Naive thymus-derived CD4-positive, alpha-beta T cell (primary cell): ENCODE measurements around the gene ARHGAP5. TPM values are rescaled to one million over a fixed set of nuclear protein-coding genes. Genes with fewer than 3 reads are reported as not detected.
"Not testable (repeated sequence)": the region's sequence is repeated elsewhere in the genome, so short reads cannot be mapped to it uniquely, and the experiment has no call there.

ENCODE experiments used
- ATAC-seq: fragments of 150-1000 bp; cut with Tn5 transposase; 2 replicates; pipeline ENCODE4 v1.10.0; 2021; ENCODE audit warnings: mild to moderate bottlenecking, moderate library complexity
- CTCF ChIA-PET: fragments of 350-600 bp; sonication (Branson Sonifier 250); formaldehyde crosslinking; loops from one replicate; lab custom pipeline; 2021; ENCODE audit warnings: antibody characterized with exemption; lab: Charles Lee
- POLR2A ChIA-PET: fragments of 350-600 bp; sonication (Branson Sonifier 250); formaldehyde crosslinking; loops from one replicate; lab custom pipeline; 2021; ENCODE audit warnings: antibody characterized with exemption, inconsistent platforms; lab: Charles Lee
- DNase-seq, 9 donors: peaks; one replicate each; pipeline versions ENCODE4 v3.0.0 to v3.0.0-alpha.2; 2020 to 2022; ENCODE audit warnings: mixed read lengths in 1 of 9
- H3K27ac ChIP-seq: one replicate; pipeline ENCODE4 v1.7.0; 2013; ENCODE audit warnings: mild to moderate bottlenecking, low read depth, low read length, moderate library complexity
- H3K27me3 ChIP-seq, 2 donors: one replicate each; pipeline ENCODE4 v1.7.0; 2013; ENCODE audit warnings: low read length in 2 of 2, mild to moderate bottlenecking in 2 of 2, moderate library complexity in 2 of 2; ENCODE audit not compliant: control insufficient read depth in 2 of 2, insufficient read depth in 2 of 2
- H3K36me3 ChIP-seq, 3 experiments: 1 replicate in 2 of 3; 2 replicates in 1 of 3; pipeline ENCODE4 v1.7.0; 2013; ENCODE audit warnings: low read length in 3 of 3, mild to moderate bottlenecking in 3 of 3, moderate library complexity in 1 of 3; ENCODE audit not compliant: insufficient read depth in 3 of 3, control insufficient read depth in 2 of 3
- H3K4me1 ChIP-seq, 2 donors: one replicate each; pipeline ENCODE4 v1.7.0; 2013; ENCODE audit warnings: low read length in 2 of 2, mild to moderate bottlenecking in 2 of 2, moderate library complexity in 1 of 2; ENCODE audit not compliant: control insufficient read depth in 2 of 2, insufficient read depth in 2 of 2
- H3K4me3 ChIP-seq: 2 replicates; pipeline ENCODE4 v1.7.0; 2013; ENCODE audit warnings: mild to moderate bottlenecking, low read length
- H3K9me3 ChIP-seq, 3 experiments: 1 replicate in 2 of 3; 2 replicates in 1 of 3; pipeline ENCODE4 v1.7.0; 2013; ENCODE audit warnings: low read length in 3 of 3; ENCODE audit not compliant: control insufficient read depth in 2 of 3
- H3K27ac Mint-ChIP-seq, 9 donors: one replicate each; pipeline ENCODE4 v1.8.0; 2020 to 2022; ENCODE audit warnings: mixed read lengths in 9 of 9, mild to moderate bottlenecking in 8 of 9, moderate library complexity in 5 of 9, inconsistent platforms in 2 of 9
- H3K27me3 Mint-ChIP-seq, 5 donors: one replicate each; pipeline ENCODE4 v1.8.0; 2021 to 2022; ENCODE audit warnings: mixed read lengths in 5 of 5, mild to moderate bottlenecking in 1 of 5
- H3K36me3 Mint-ChIP-seq, 5 donors: one replicate each; pipeline ENCODE4 v1.8.0; 2020 to 2022; ENCODE audit warnings: mixed read lengths in 5 of 5, mild to moderate bottlenecking in 3 of 5, inconsistent platforms in 1 of 5
- H3K4me1 Mint-ChIP-seq, 7 donors: one replicate each; pipeline ENCODE4 v1.8.0; 2020 to 2022; ENCODE audit warnings: mixed read lengths in 7 of 7, mild to moderate bottlenecking in 3 of 7, inconsistent platforms in 1 of 7
- H3K4me3 Mint-ChIP-seq, 10 donors: one replicate each; pipeline ENCODE4 v1.8.0; 2020 to 2022; ENCODE audit warnings: mild to moderate bottlenecking in 10 of 10, mixed read lengths in 10 of 10, moderate library complexity in 6 of 10, inconsistent platforms in 2 of 10
- H3K9me3 Mint-ChIP-seq, 11 donors: one replicate each; pipeline ENCODE4 v1.8.0; 2020 to 2022; ENCODE audit warnings: mixed read lengths in 11 of 11, mild to moderate bottlenecking in 4 of 11, inconsistent platforms in 1 of 11, moderate library complexity in 1 of 11
- intact Hi-C, 2 donors: fragments of 100-400 bp; cut with micrococcal nuclease; formaldehyde crosslinking; loops; one replicate each; pipeline ENCODE4 v1.15.1; 2023
- polyA plus RNA-seq, 2 donors: library from polyadenylated mRNA; unstranded; fragments of 300-500 nt; fragmentation: Illumina TruSeq; gene quantifications; one replicate each; pipeline ENCODE4 v1.2.3, GENCODE V29; 2021
- total RNA-seq, 6 experiments: library from RNA in 5 of 6; stranded (reverse) in 5 of 6; gene quantifications; 1 replicate in 5 of 6; 2 replicates in 1 of 6; pipeline ENCODE4 v1.2.3 and lab custom pipeline; 2021 to 2026

The ARHGAP5 gene
- total and polyA plus RNA-seq, 7 experiments from 2014 or later = 26.6 to 98.2 (median 51.4) TPM

- Mint-ChIP-seq H3K4me3 (peak overlapping the region in 1 of 10 donors; percentile 11), H3K4me1 (peaks cover 0 to 29% (median 26%) of the 10 kb centered on the region in 7 donors), H3K27ac (peak overlapping the region in 1 of 9 donors; percentile 6), H3K9me3 (peaks cover 0 to 25% (median 10%) of the 10 kb centered on the region in 11 donors), H3K36me3 (peaks cover 6 to 75% (median 64%) of the 10 kb centered on the region in 5 donors), H3K27me3 (no peaks in the 10 kb centered on the region)
- ATAC-seq (no peak), DNase-seq (no peak)
- no peak overlapping the region for H3K4me3 ChIP-seq
- intact Hi-C loops = no loop called here
- CTCF ChIA-PET = no interaction called here
- H3K27me3 ChIP-seq = no peaks in the 10 kb centered on the region
- peaks cover 0 to 6% (median 0%) of the 10 kb centered on the region in 3 experiments for H3K36me3 ChIP-seq
- H3K9me3 ChIP-seq = no peaks in the 10 kb centered on the region
- no peak overlapping the region for H3K27ac ChIP-seq
- no peaks in the 10 kb centered on the region for H3K4me1 ChIP-seq
- POLR2A ChIA-PET = no interaction called here
These were observed 51.6 kb downstream of the ARHGAP5 start for GRCh38 chr14:32128703-32129102.

- no peaks in the 10 kb centered on the region for H3K9me3 ChIP-seq
- H3K27me3 ChIP-seq = no peaks in the 10 kb centered on the region
- H3K36me3 ChIP-seq = peaks cover 0 to 6% (median 0%) of the 10 kb centered on the region in 3 experiments
- CTCF ChIA-PET = no interaction called here
- peaks cover 0 to 25% (median 10%) of the 10 kb centered on the region in 11 donors for H3K9me3 Mint-ChIP-seq
- no peaks in the 10 kb centered on the region for H3K4me1 ChIP-seq
- no peak for ATAC-seq
- H3K4me1 Mint-ChIP-seq = peaks cover 0 to 25% (median 22%) of the 10 kb centered on the region in 7 donors
- no peak overlapping the region for H3K4me3 Mint-ChIP-seq
- H3K27me3 Mint-ChIP-seq = no peaks in the 10 kb centered on the region
- no peak overlapping the region for H3K4me3 ChIP-seq
- H3K27ac Mint-ChIP-seq = peak overlapping the region in 2 of 9 donors; percentile 6 to 35
- H3K27ac ChIP-seq = no peak overlapping the region
- POLR2A ChIA-PET = no interaction called here
- no peak for DNase-seq
- peaks cover 6 to 74% (median 60%) of the 10 kb centered on the region in 5 donors for H3K36me3 Mint-ChIP-seq
- intact Hi-C loops = no loop called here
These were observed 52.0 kb downstream of the ARHGAP5 start for GRCh38 chr14:32129124-32129523.

- peaks cover 0 to 20% (median 13%) of the 10 kb centered on the region in 7 donors for H3K4me1 Mint-ChIP-seq
- intact Hi-C loops, DNase-seq, H3K36me3 ChIP-seq, H3K4me1 ChIP-seq, H3K4me3 ChIP-seq, ATAC-seq, H3K9me3 ChIP-seq, CTCF ChIA-PET, H3K4me3 Mint-ChIP-seq, POLR2A ChIA-PET, H3K27ac Mint-ChIP-seq, H3K27ac ChIP-seq, H3K27me3 ChIP-seq, H3K27me3 Mint-ChIP-seq: not testable (repeated sequence)
- peaks cover 15 to 71% (median 60%) of the 10 kb centered on the region in 5 donors for H3K36me3 Mint-ChIP-seq
- H3K9me3 Mint-ChIP-seq = peaks cover 0 to 23% (median 7%) of the 10 kb centered on the region in 11 donors
These were observed 54.6 kb downstream of the ARHGAP5 start for GRCh38 chr14:32131689-32132088.

- H3K9me3 ChIP-seq = no peaks in the 10 kb centered on the region
- intact Hi-C loops = no loop called here
- Mint-ChIP-seq H3K4me3 (no peak overlapping the region), H3K4me1 (peaks cover 0 to 14% (median 8%) of the 10 kb centered on the region in 7 donors), H3K9me3 (peaks cover 0 to 28% (median 9%) of the 10 kb centered on the region in 11 donors), H3K36me3 (peaks cover 10 to 69% (median 64%) of the 10 kb centered on the region in 5 donors), H3K27ac (no peak overlapping the region), H3K27me3 (no peaks in the 10 kb centered on the region)
- H3K27me3 ChIP-seq = no peaks in the 10 kb centered on the region
- ATAC-seq (no peak), DNase-seq (no peak)
- CTCF ChIA-PET = no interaction called here
- no peaks in the 10 kb centered on the region for H3K4me1 ChIP-seq
- no peak overlapping the region for H3K27ac ChIP-seq
- POLR2A ChIA-PET = no interaction called here
- no peak overlapping the region for H3K4me3 ChIP-seq
- no peaks in the 10 kb centered on the region for H3K36me3 ChIP-seq
These were observed 57.5 kb downstream of the ARHGAP5 start for GRCh38 chr14:32134448-32135097.

GRCh38 chr14:32136027-32136825, 59.1 kb downstream of the ARHGAP5 start:
- Mint-ChIP-seq H3K4me1 (peaks cover 0 to 17% (median 8%) of the 10 kb centered on the region in 7 donors), H3K36me3 (peaks cover 10 to 69% (median 64%) of the 10 kb centered on the region in 5 donors), H3K27me3 (no peaks in the 10 kb centered on the region), H3K9me3 (peaks cover 0 to 26% (median 10%) of the 10 kb centered on the region in 11 donors), H3K27ac (no peak overlapping the region), H3K4me3 (no peak overlapping the region)
- Histone ChIP-seq H3K27ac (no peak overlapping the region), H3K27me3 (no peaks in the 10 kb centered on the region), H3K36me3 (no peaks in the 10 kb centered on the region), H3K4me3 (no peak overlapping the region), H3K9me3 (no peaks in the 10 kb centered on the region), H3K4me1 (no peaks in the 10 kb centered on the region)
- CTCF ChIA-PET = interaction anchor here (0.8 kb wide), 1 partner anchor 55 kb away, joined by 5 read pairs; no protein-coding TSS in a partner anchor
- intact Hi-C loops = no loop called here
- no peak for ATAC-seq
- no peak for DNase-seq
- POLR2A ChIA-PET = no interaction called here

GRCh38 chr14:32137313-32137712, 60.2 kb downstream of the ARHGAP5 start:
- ChIA-PET CTCF (interaction anchor here (0.6 kb wide), 1 partner anchor 91 kb away, joined by 5 read pairs; no protein-coding TSS in a partner anchor), POLR2A (no interaction called here)
- Histone ChIP-seq H3K4me1 (no peaks in the 10 kb centered on the region), H3K9me3 (no peaks in the 10 kb centered on the region), H3K27me3 (no peaks in the 10 kb centered on the region), H3K36me3 (no peaks in the 10 kb centered on the region), H3K27ac (no peak overlapping the region), H3K4me3 (no peak overlapping the region)
- intact Hi-C loops = no loop called here
- Mint-ChIP-seq H3K9me3 (peaks cover 0 to 26% (median 9%) of the 10 kb centered on the region in 11 donors), H3K36me3 (peaks cover 10 to 70% (median 67%) of the 10 kb centered on the region in 5 donors), H3K27me3 (no peaks in the 10 kb centered on the region), H3K4me1 (peaks cover 0 to 26% (median 11%) of the 10 kb centered on the region in 7 donors), H3K4me3 (no peak overlapping the region), H3K27ac (no peak overlapping the region)
- DNase-seq (no peak), ATAC-seq (no peak)
